ENCODE results near the gene MRPS21. TPM values are rescaled to one million over a fixed set of nuclear protein-coding genes. Genes with fewer than 3 reads are reported as not detected.
"Not testable (repeated sequence)": the region's sequence is repeated elsewhere in the genome, so short reads cannot be mapped to it uniquely, and the experiment has no call there.

MRPS21 gene
- total RNA-seq, 1 donor from 2014 or later: 65.0 TPM

GRCh38 chr1:150309758-150310508 is 16.3 kb downstream of the MRPS21 start:
- Mint-ChIP-seq H3K4me3 (ENCODE audit: unreplicated experiment) (no peak overlapping the region), H3K9me3 (ENCODE audit: unreplicated experiment) (no peaks in the 10 kb centered on the region), H3K36me3 (ENCODE audit: low read depth, unreplicated experiment) (peaks cover 8% of the 10 kb centered on the region), H3K27ac (ENCODE audit: unreplicated experiment) (no peak overlapping the region), H3K4me1 (ENCODE audit: low read depth, unreplicated experiment) (no peaks in the 10 kb centered on the region), H3K27me3 (ENCODE audit: low read depth, unreplicated experiment) (no peaks in the 10 kb centered on the region)
- TF ChIP-seq CTCF (IDR thresholded peaks at IDR 0.05; ENCODE audit: insufficient read depth, low read depth, low read length): no peak
- TF ChIP-seq EZH2 (IDR thresholded peaks at IDR 0.05; ENCODE audit: insufficient read depth, low read length): no peak
- no peaks in the 10 kb centered on the region for H3K9me3 ChIP-seq (ENCODE audit: insufficient read depth, low read depth, low read length)
- no peaks in the 10 kb centered on the region for H3K27me3 ChIP-seq (ENCODE audit: insufficient read depth, low read length)
- no peaks in the 10 kb centered on the region for H3K79me2 ChIP-seq (ENCODE audit: insufficient read depth, low read length)
- H3K4me3 ChIP-seq (ENCODE audit: insufficient read depth, low read depth, low read length): no peak overlapping the region
- no peak overlapping the region for H3K9ac ChIP-seq (ENCODE audit: low read length)
- peaks cover 3% of the 10 kb centered on the region for H3K36me3 ChIP-seq (ENCODE audit: insufficient read depth, low read length)
- no peaks in the 10 kb centered on the region for H4K20me1 ChIP-seq (ENCODE audit: insufficient read depth, low read length)
- H3K27ac ChIP-seq (ENCODE audit: low read depth, low read length): no peak overlapping the region
- DNase-seq (ENCODE audit: low read depth): no peak
- H3K4me1 ChIP-seq (ENCODE audit: insufficient read depth, low read length): no peaks in the 10 kb centered on the region
- FAIRE-seq: no peak
- no peak overlapping the region for H2AFZ ChIP-seq (ENCODE audit: low read depth, low read length)
- no peak overlapping the region for H3K4me2 ChIP-seq (ENCODE audit: low read length)

GRCh38 chr1:150311762-150312161 is 18.1 kb downstream of the MRPS21 start:
- Histone ChIP-seq H3K4me1 (ENCODE audit: insufficient read depth, low read length) (no peaks in the 10 kb centered on the region), H3K9me3 (ENCODE audit: insufficient read depth, low read depth, low read length) (no peaks in the 10 kb centered on the region), H3K36me3 (ENCODE audit: insufficient read depth, low read length) (no peaks in the 10 kb centered on the region), H3K4me3 (ENCODE audit: insufficient read depth, low read depth, low read length) (no peak overlapping the region), H3K4me2 (ENCODE audit: low read length) (no peak overlapping the region), H3K79me2 (ENCODE audit: insufficient read depth, low read length) (no peaks in the 10 kb centered on the region), H4K20me1 (ENCODE audit: insufficient read depth, low read length) (no peaks in the 10 kb centered on the region), H3K27ac (ENCODE audit: low read depth, low read length) (no peak overlapping the region), H2AFZ (ENCODE audit: low read depth, low read length) (no peak overlapping the region), H3K9ac (ENCODE audit: low read length) (no peak overlapping the region), H3K27me3 (ENCODE audit: insufficient read depth, low read length) (no peaks in the 10 kb centered on the region)
- no peak for FAIRE-seq
- TF ChIP-seq EZH2 (IDR thresholded peaks at IDR 0.05; ENCODE audit: insufficient read depth, low read length): no peak
- no peak for TF ChIP-seq CTCF (IDR thresholded peaks at IDR 0.05; ENCODE audit: insufficient read depth, low read depth, low read length)
- no peaks in the 10 kb centered on the region for H3K4me1 Mint-ChIP-seq (ENCODE audit: low read depth, unreplicated experiment)
- peaks cover 6% of the 10 kb centered on the region for H3K36me3 Mint-ChIP-seq (ENCODE audit: low read depth, unreplicated experiment)
- H3K27ac Mint-ChIP-seq (ENCODE audit: unreplicated experiment): no peak overlapping the region
- H3K9me3 Mint-ChIP-seq (ENCODE audit: unreplicated experiment): no peaks in the 10 kb centered on the region
- DNase-seq (ENCODE audit: low read depth): no peak
- no peak overlapping the region for H3K4me3 Mint-ChIP-seq (ENCODE audit: unreplicated experiment)
- H3K27me3 Mint-ChIP-seq (ENCODE audit: low read depth, unreplicated experiment): no peaks in the 10 kb centered on the region

- H3K4me3 Mint-ChIP-seq (ENCODE audit: unreplicated experiment); H3K36me3 ChIP-seq (ENCODE audit: insufficient read depth, low read length); H3K27me3 Mint-ChIP-seq (ENCODE audit: low read depth, unreplicated experiment); H3K27me3 ChIP-seq (ENCODE audit: insufficient read depth, low read length); H3K9me3 Mint-ChIP-seq (ENCODE audit: unreplicated experiment); FAIRE-seq; H3K27ac Mint-ChIP-seq (ENCODE audit: unreplicated experiment); DNase-seq (ENCODE audit: low read depth); H3K4me1 ChIP-seq (ENCODE audit: insufficient read depth, low read length); H3K27ac ChIP-seq (ENCODE audit: low read depth, low read length); H3K9ac ChIP-seq (ENCODE audit: low read length); H4K20me1 ChIP-seq (ENCODE audit: insufficient read depth, low read length); H3K36me3 Mint-ChIP-seq (ENCODE audit: low read depth, unreplicated experiment); H2AFZ ChIP-seq (ENCODE audit: low read depth, low read length); H3K4me3 ChIP-seq (ENCODE audit: insufficient read depth, low read depth, low read length); H3K9me3 ChIP-seq (ENCODE audit: insufficient read depth, low read depth, low read length); H3K4me1 Mint-ChIP-seq (ENCODE audit: low read depth, unreplicated experiment); H3K4me2 ChIP-seq (ENCODE audit: low read length); H3K79me2 ChIP-seq (ENCODE audit: insufficient read depth, low read length): not testable (repeated sequence)
These were observed 21.0 kb downstream of the MRPS21 start for GRCh38 chr1:150314691-150315090.

Data from astrocyte (in vitro differentiated cells and primary cell).